Stimulated activated CD8-positive, alpha-beta memory T cell treated with anti-CD3 and anti-CD28 coated beads, Interleukin-12 subunit alpha, Interleukin-12 subunit beta, amount 100 ng/mL, for 4 hours (primary cell): ENCODE results near the gene MB.
"Not testable (repeated sequence)": the region's sequence is repeated elsewhere in the genome, so short reads cannot be mapped to it uniquely, and the experiment has no call there.

Experiments used
- DNase-seq: peaks from one replicate; pipeline ENCODE4 v3.0.0-alpha.2; 2020; ENCODE audit warnings: low read depth

The MB gene

GRCh38 chr22:35637254-35637653, 20.1 kb upstream of the MB start:
- no peak for DNase-seq

GRCh38 chr22:35634943-35635540, 17.9 kb upstream of the MB start:
- no peak for DNase-seq

- DNase-seq: no peak
These were observed 16.9 kb upstream of the MB start for GRCh38 chr22:35634015-35634414.

GRCh38 chr22:35633520-35633919, 16.4 kb upstream of the MB start:
- DNase-seq: no peak

- no peak for DNase-seq
These were observed 15.8 kb upstream of the MB start for GRCh38 chr22:35632935-35633334.

- no peak for DNase-seq
These were observed 14.5 kb upstream of the MB start for GRCh38 chr22:35631597-35631996.

- no peak for DNase-seq
These were observed 13.8 kb upstream of the MB start for GRCh38 chr22:35630891-35631290.

GRCh38 chr22:35630387-35630793, 13.3 kb upstream of the MB start:
- DNase-seq: no peak

GRCh38 chr22:35629406-35630216, 12.5 kb upstream of the MB start:
- peak; percentile 47 for DNase-seq

- no peak for DNase-seq
These were observed 11.6 kb upstream of the MB start for GRCh38 chr22:35628732-35629131.

GRCh38 chr22:35627267-35628041, 10.3 kb upstream of the MB start:
- peak; percentile 28 for DNase-seq

- DNase-seq: no peak
These were observed 8.8 kb upstream of the MB start for GRCh38 chr22:35625763-35626432.

- no peak for DNase-seq
These were observed 7.4 kb upstream of the MB start for GRCh38 chr22:35624547-35624946.

- not testable (repeated sequence) for DNase-seq
These were observed 6.8 kb upstream of the MB start for GRCh38 chr22:35623885-35624284.

- no peak for DNase-seq
These were observed 5.2 kb upstream of the MB start for GRCh38 chr22:35622191-35622913.

GRCh38 chr22:35621451-35621850, 4.3 kb upstream of the MB start:
- DNase-seq: no peak

- no peak for DNase-seq
These were observed 3.6 kb upstream of the MB start for GRCh38 chr22:35620624-35621251.

GRCh38 chr22:35619336-35620094, 2.4 kb upstream of the MB start:
- DNase-seq: no peak

GRCh38 chr22:35618427-35619223, 1.5 kb upstream of the MB start:
- no peak for DNase-seq

GRCh38 chr22:35616043-35616442, 1.1 kb downstream of the MB start:
- DNase-seq: no peak
